A549 (cell line): ENCODE data around the gene KCNQ5. TPM values are rescaled to one million over a fixed set of nuclear protein-coding genes. Genes with fewer than 3 reads are reported as not detected.

Experiments
- ATAC-seq, 2 experiments: fragments of 200-7000 bp in 1 of 2; fragments of >200 bp in 1 of 2; cut with Nextera tagmentation in 1 of 2; cut with Tn5 transposase in 1 of 2; 3 replicates each; pipeline versions ENCODE4 v1.8.0 to v1.9.1; 2018 to 2020; ENCODE audit warnings: mild to moderate bottlenecking in 1 of 2, moderate library complexity in 1 of 2
- CTCF ChIA-PET: fragments of 300-600 bp; sonication (Branson Sonifier 250); formaldehyde crosslinking; extraction: SDS; loops from one replicate; lab custom pipeline; 2021; ENCODE audit warnings: antibody characterized with exemption, inconsistent platforms; lab: Yijun Ruan, JAX
- POLR2A ChIA-PET: fragments of 350-600 bp; formaldehyde crosslinking; extraction: SDS; loops from one replicate; lab custom pipeline; 2021; ENCODE audit warnings: antibody characterized with exemption, inconsistent platforms; lab: Yijun Ruan, JAX
- DNase-seq, 2 experiments: peaks; one replicate each; pipeline versions ENCODE4 v3.0.0 to v3.0.0-alpha.2; 2011 to 2016; ENCODE audit warnings: low read depth in 1 of 2, low spot score in 1 of 2
- FAIRE-seq: peaks from 2 replicates; lab custom pipeline; 2011; peaks lifted over from hg19 to GRCh38; lab: Jason Lieb, UNC
- H3K27ac ChIP-seq, 2 experiments: fragments of >200 bp; sonication (Bioruptor Twin); formaldehyde crosslinking; 3 replicates each; pipeline ENCODE4 v1.5.1; 2016 to 2017
- H3K4me1 ChIP-seq: fragments of >200 bp; sonication (Bioruptor Twin); formaldehyde crosslinking; 3 replicates; pipeline ENCODE4 v1.6.1; 2016
- H3K4me2 ChIP-seq: fragments of >200 bp; sonication (Bioruptor Twin); formaldehyde crosslinking; 3 replicates; pipeline ENCODE4 v1.6.1; 2016
- H3K4me3 ChIP-seq: fragments of >200 bp; sonication (Bioruptor Twin); formaldehyde crosslinking; 3 replicates; pipeline ENCODE4 v1.5.1; 2016
- H3K9me3 ChIP-seq: fragments of >200 bp; sonication (Bioruptor Twin); formaldehyde crosslinking; 3 replicates; pipeline ENCODE4 v1.6.1; 2016
- ATOH8 ChIP-seq: fragments of 250-450 bp; sonication (Bioruptor Pico); IDR thresholded peaks from 2 replicates; pipeline ENCODE4 v1.5.0; 2020; ENCODE audit warnings: low read depth, mild to moderate bottlenecking, moderate library complexity
- BCL3 ChIP-seq: fragments of >200 bp; sonication (Bioruptor Twin); formaldehyde crosslinking; IDR thresholded peaks from 3 replicates; pipeline ENCODE4 v1.6.1; 2016
- BHLHE40 ChIP-seq: IDR thresholded peaks from 2 replicates; pipeline ENCODE4 v1.6.1; 2012; ENCODE audit warnings: low read depth, low read length, inconsistent platforms
- CBX8 ChIP-seq: fragments of 200-600 bp; sonication (generic); IDR thresholded peaks from 2 replicates; pipeline ENCODE4 v1.6.1; 2016
- CEBPB ChIP-seq, 2 experiments: fragments of >200 bp in 1 of 2; sonication (Bioruptor Twin) in 1 of 2; formaldehyde crosslinking in 1 of 2; IDR thresholded peaks; 2 replicates each; pipeline ENCODE4 v1.6.1; 2012 to 2016
- CHD4 ChIP-seq: fragments of 200-600 bp; sonication (generic); IDR thresholded peaks from 2 replicates; pipeline ENCODE4 v1.6.1; 2016; ENCODE audit warnings: antibody characterized with exemption, mild to moderate bottlenecking, borderline replicate concordance
- EHF ChIP-seq: fragments of 250-450 bp; sonication (Bioruptor Pico); IDR thresholded peaks from 2 replicates; pipeline ENCODE4 v1.5.0; 2020; ENCODE audit warnings: mild to moderate bottlenecking
- ELK1 ChIP-seq: fragments of 150-350 bp; IDR thresholded peaks from 2 replicates; pipeline ENCODE4 v1.6.1; 2014; ENCODE audit warnings: low read depth, mild to moderate bottlenecking, low read length
- FOSB ChIP-seq: fragments of 250-450 bp; sonication (Bioruptor Pico); IDR thresholded peaks from 2 replicates; pipeline ENCODE4 v1.5.0; 2020; ENCODE audit warnings: mild to moderate bottlenecking, moderate library complexity
- HES2 ChIP-seq: fragments of >200 bp; sonication (Bioruptor Twin); formaldehyde crosslinking; IDR thresholded peaks from 2 replicates; pipeline ENCODE4 v1.6.1; 2016
- HEYL ChIP-seq: fragments of 250-450 bp; sonication (Bioruptor Pico); IDR thresholded peaks from 2 replicates; pipeline ENCODE4 v1.8.0; 2021; ENCODE audit warnings: mild to moderate bottlenecking, moderate library complexity
- HOXA7 ChIP-seq: fragments of 250-450 bp; sonication (Bioruptor Pico); IDR thresholded peaks from 2 replicates; pipeline ENCODE4 v1.5.0; 2020; ENCODE audit warnings: mild to moderate bottlenecking, moderate library complexity
- HOXB13 ChIP-seq: fragments of 250-450 bp; sonication (Bioruptor Pico); IDR thresholded peaks from 2 replicates; pipeline ENCODE4 v1.5.0; 2020; ENCODE audit warnings: low read depth, mild to moderate bottlenecking, moderate library complexity
- KDM1A ChIP-seq: fragments of 200-600 bp; sonication (generic); IDR thresholded peaks from 2 replicates; pipeline ENCODE4 v1.6.1; 2016; ENCODE audit warnings: low read depth, mild to moderate bottlenecking
- KDM5A ChIP-seq: fragments of 200-600 bp; sonication (generic); IDR thresholded peaks from 2 replicates; pipeline ENCODE4 v1.6.1; 2016; ENCODE audit warnings: antibody characterized with exemption, mild to moderate bottlenecking
- MAFK ChIP-seq: fragments of 450-650 bp; IDR thresholded peaks from 2 replicates; pipeline ENCODE4 v1.6.1; 2014; ENCODE audit not compliant: partially characterized antibody
- MAX ChIP-seq: IDR thresholded peaks from 2 replicates; pipeline ENCODE4 v1.6.1; 2012
- MAZ ChIP-seq: fragments of 150-350 bp; IDR thresholded peaks from 2 replicates; pipeline ENCODE4 v1.6.1; 2014; ENCODE audit warnings: antibody characterized with exemption, low read depth, low read length, borderline replicate concordance
- NR3C1 ChIP-seq: fragments of >200 bp; sonication (Bioruptor Twin); formaldehyde crosslinking; IDR thresholded peaks from 3 replicates; pipeline ENCODE4 v1.6.1; 2017
- PHF8 ChIP-seq: fragments of 200-600 bp; sonication (generic); IDR thresholded peaks from 2 replicates; pipeline ENCODE4 v1.6.1; 2016; ENCODE audit warnings: low read depth, mild to moderate bottlenecking, antibody characterized with exemption, moderate library complexity, borderline replicate concordance
- RCOR1 ChIP-seq: fragments of 150-350 bp; IDR thresholded peaks from 2 replicates; pipeline ENCODE4 v1.6.1; 2014; ENCODE audit warnings: antibody characterized with exemption, low read length, low read depth
- REST ChIP-seq: fragments of 200-600 bp; sonication (generic); IDR thresholded peaks from 2 replicates; pipeline ENCODE4 v1.6.1; 2016; ENCODE audit warnings: antibody characterized with exemption, mild to moderate bottlenecking, moderate library complexity
- RFX5 ChIP-seq: fragments of 450-650 bp; IDR thresholded peaks from 2 replicates; pipeline ENCODE4 v1.7.1; 2014; ENCODE audit warnings: antibody characterized with exemption, mild to moderate bottlenecking, moderate library complexity
- SMC3 ChIP-seq: fragments of >200 bp; sonication (Bioruptor Twin); formaldehyde crosslinking; IDR thresholded peaks from 3 replicates; pipeline ENCODE4 v1.6.1; 2018; ENCODE audit warnings: inconsistent platforms
- TFCP2L1 ChIP-seq: fragments of 250-450 bp; sonication (Bioruptor Pico); IDR thresholded peaks from 2 replicates; pipeline ENCODE4 v1.5.0; 2021; ENCODE audit warnings: mild to moderate bottlenecking
- ZC3H11A ChIP-seq: fragments of 450-650 bp; IDR thresholded peaks from 2 replicates; pipeline ENCODE4 v1.6.1; 2014; ENCODE audit warnings: antibody characterized with exemption, mild to moderate bottlenecking
- ZFP36 ChIP-seq: fragments of 450-650 bp; IDR thresholded peaks from 2 replicates; pipeline ENCODE4 v1.6.1; 2014; ENCODE audit warnings: borderline replicate concordance; ENCODE audit not compliant: partially characterized antibody
- WGBS: methylation state at CpG from one replicate; pipeline ENCODE4 v1.1.6; 2017; ENCODE audit errors: missing lambda C conversion rate; 5-methylcytosine and 5-hydroxymethylcytosine counted together
- polyA plus RNA-seq, 4 experiments: library from polyadenylated mRNA; depleted of rRNA in 3 of 4; stranded (reverse); fragments of >200 nt; fragmentation: RNase III in 1 of 4; extraction: RNeasy Plus Mini Kit Qiagen cat#74134 plus additional on column Dnase treatment in 1 of 4; gene quantifications; 2 replicates in 3 of 4; 3 replicates in 1 of 4; pipeline ENCODE4 v1.2.3, GENCODE V29; 2011 to 2017

The KCNQ5 gene
- polyA plus RNA-seq, 2 of the 4 experiments (the other 2 are of a cell fraction): 1.2 to 1.3 TPM

- WGBS: 65% methylated on average over 3 of the region's 4 CpGs
- 0 out of 6 replicates have a peak overlapping the region, but pooled peaks of 1 of the 2 experiments have one; percentile 41 for H3K27ac ChIP-seq
- POLR2A ChIA-PET: no interaction called here
Measured at GRCh38 chr6:72789145-72789544, 167.3 kb downstream of the KCNQ5 start.

GRCh38 chr6:72792692-72793091 is 170.8 kb downstream of the KCNQ5 start:
- FAIRE-seq: no peak
- ChIA-PET POLR2A (no interaction called here), CTCF (no interaction called here)

More at GRCh38 chr6:72789145-72789544, 167.3 kb downstream of the KCNQ5 start:
- no peak for TF ChIP-seq ELK1
- TF ChIP-seq SMC3: no peak
- no peak for TF ChIP-seq KDM5A
- no peak for TF ChIP-seq EHF (CRISPR knock-in tag)
- TF ChIP-seq KDM1A: no peak
- no peak for TF ChIP-seq RCOR1
- TF ChIP-seq MAFK: no peak
- no peak for TF ChIP-seq CBX8
- no peak overlapping the region for H3K4me2 ChIP-seq
- FAIRE-seq (no peak), DNase-seq (no peak), ATAC-seq (no peak)
- CTCF ChIA-PET: no interaction called here
- H3K9me3 ChIP-seq: no peaks in the 10 kb centered on the region
- peaks cover 19% of the 10 kb centered on the region for H3K4me1 ChIP-seq
- no peak overlapping the region for H3K4me3 ChIP-seq

GRCh38 chr6:72793641-72794395 is 172.0 kb downstream of the KCNQ5 start:
- TF ChIP-seq MAX: no peak
- TF ChIP-seq REST: no peak
- no peak for TF ChIP-seq CEBPB (IDR thresholded peaks at IDR 0.05)
- TF ChIP-seq KDM1A: no peak
- TF ChIP-seq HOXB13 (CRISPR knock-in tag): no peak
- TF ChIP-seq ZFP36: no peak
- TF ChIP-seq HEYL (CRISPR knock-in tag): no peak
- TF ChIP-seq TFCP2L1 (CRISPR knock-in tag): no peak
- no peak for TF ChIP-seq CHD4
- no peak for TF ChIP-seq ZC3H11A
- TF ChIP-seq ATOH8 (CRISPR knock-in tag): no peak
- TF ChIP-seq PHF8: no peak
- TF ChIP-seq MAFK: no peak
- no peak for TF ChIP-seq BCL3
- no peak for TF ChIP-seq HOXA7 (CRISPR knock-in tag)
- no peak for TF ChIP-seq MAZ
- TF ChIP-seq EHF (CRISPR knock-in tag): no peak
- TF ChIP-seq BHLHE40: no peak
- CTCF ChIA-PET: no interaction called here
- ATAC-seq (no peak), FAIRE-seq (no peak), DNase-seq (no peak)
- Histone ChIP-seq H3K4me1 (no peaks in the 10 kb centered on the region), H3K27ac (no peak overlapping the region), H3K4me2 (no peak overlapping the region), H3K9me3 (no peaks in the 10 kb centered on the region), H3K4me3 (no peak overlapping the region)
- WGBS: 74% methylated on average over 10 of the region's 10 CpGs
- POLR2A ChIA-PET: no interaction called here

More at GRCh38 chr6:72792692-72793091, 170.8 kb downstream of the KCNQ5 start:
- Histone ChIP-seq H3K9me3 (no peaks in the 10 kb centered on the region), H3K4me3 (no peak overlapping the region), H3K27ac (no peak overlapping the region), H3K4me2 (no peak overlapping the region), H3K4me1 (peaks cover 7% of the 10 kb centered on the region)
- WGBS: 47% methylated on average over 1 of the region's 1 CpG
- DNase-seq: no peak
- TF ChIP-seq HEYL (CRISPR knock-in tag) (no peak), NR3C1 (no peak), CEBPB (IDR thresholded peaks at IDR 0.05) (no peak), RFX5 (no peak), HES2 (no peak), FOSB (CRISPR knock-in tag) (no peak), RCOR1 (no peak)
- no peak for ATAC-seq
